Hematopoietic multipotent progenitor cell treated with erythropoietin and hydrocortisone succinate and interleukin-3 and kit ligand, for 4 days (in vitro differentiated cells): ENCODE data around the gene MGAT5B.
"Not testable (repeated sequence)": the region's sequence is repeated elsewhere in the genome, so short reads cannot be mapped to it uniquely, and the experiment has no call there.

Experiments used
- DNase-seq: peaks from one replicate; pipeline ENCODE4 v3.0.0-alpha.2; 2015

Gene MGAT5B

GRCh38 chr17:76953946-76954345, 85.7 kb downstream of the MGAT5B start:
- no peak for DNase-seq

- no peak for DNase-seq
Observed at GRCh38 chr17:76955191-76955590, 87.0 kb downstream of the MGAT5B start.

- DNase-seq = no peak
Observed at GRCh38 chr17:76956846-76957540, 88.8 kb downstream of the MGAT5B start.

- no peak for DNase-seq
Observed at GRCh38 chr17:76957678-76958464, 89.7 kb downstream of the MGAT5B start.

GRCh38 chr17:76958974-76959373, 90.8 kb downstream of the MGAT5B start:
- no peak for DNase-seq

GRCh38 chr17:76961869-76962268, 93.7 kb downstream of the MGAT5B start:
- no peak for DNase-seq

- DNase-seq = no peak
Observed at GRCh38 chr17:76962858-76963257, 94.7 kb downstream of the MGAT5B start.

- no peak for DNase-seq
Observed at GRCh38 chr17:76966016-76966415, 97.8 kb downstream of the MGAT5B start.

GRCh38 chr17:76966486-76967181, 98.4 kb downstream of the MGAT5B start:
- no peak for DNase-seq

- no peak for DNase-seq
Observed at GRCh38 chr17:76967762-76968161, 99.6 kb downstream of the MGAT5B start.

- peak; percentile 48 for DNase-seq
Observed at GRCh38 chr17:76968707-76969597, 100.7 kb downstream of the MGAT5B start.

GRCh38 chr17:76969598-76970172, 101.5 kb downstream of the MGAT5B start:
- DNase-seq = no peak

GRCh38 chr17:76970228-76970627, 102.0 kb downstream of the MGAT5B start:
- DNase-seq = not testable (repeated sequence)

GRCh38 chr17:76972046-76972641, 103.9 kb downstream of the MGAT5B start:
- no peak for DNase-seq

GRCh38 chr17:76973040-76973439, 104.8 kb downstream of the MGAT5B start:
- no peak for DNase-seq

GRCh38 chr17:76974721-76975120, 106.5 kb downstream of the MGAT5B start:
- DNase-seq = no peak

- not testable (repeated sequence) for DNase-seq
Observed at GRCh38 chr17:76978050-76978449, 109.8 kb downstream of the MGAT5B start.

- DNase-seq = no peak
Observed at GRCh38 chr17:76981545-76982295, 113.5 kb downstream of the MGAT5B start.

GRCh38 chr17:76982408-76983074, 114.3 kb downstream of the MGAT5B start:
- DNase-seq = no peak

GRCh38 chr17:76983075-76983775, 115.0 kb downstream of the MGAT5B start:
- DNase-seq = no peak
